Breast epithelium (tissue), 3 donors: Measurements from ENCODE around the gene SLFN13.

ENCODE experiments used
- POLR2A ChIP-seq: fragments of 450-650 bp; IDR thresholded peaks from one replicate; pipeline ENCODE4 v1.6.1; 2016; ENCODE audit warnings: antibody characterized with exemption, mild to moderate bottlenecking, moderate library complexity
- POLR2AphosphoS5 ChIP-seq, 3 donors: sonication (generic); formaldehyde crosslinking; IDR thresholded peaks; one replicate each; pipeline ENCODE4 v1.6.1; 2017; ENCODE audit warnings: antibody characterized with exemption in 3 of 3
- TF ChIP-seq, protein P1 (sequence below), 3 donors: fragments of 450-650 bp; IDR thresholded peaks; one replicate each; pipeline ENCODE4 v1.5.1; 2016 to 2017; ENCODE audit warnings: antibody characterized with exemption in 3 of 3, mild to moderate bottlenecking in 3 of 3, moderate library complexity in 3 of 3

DNA sequence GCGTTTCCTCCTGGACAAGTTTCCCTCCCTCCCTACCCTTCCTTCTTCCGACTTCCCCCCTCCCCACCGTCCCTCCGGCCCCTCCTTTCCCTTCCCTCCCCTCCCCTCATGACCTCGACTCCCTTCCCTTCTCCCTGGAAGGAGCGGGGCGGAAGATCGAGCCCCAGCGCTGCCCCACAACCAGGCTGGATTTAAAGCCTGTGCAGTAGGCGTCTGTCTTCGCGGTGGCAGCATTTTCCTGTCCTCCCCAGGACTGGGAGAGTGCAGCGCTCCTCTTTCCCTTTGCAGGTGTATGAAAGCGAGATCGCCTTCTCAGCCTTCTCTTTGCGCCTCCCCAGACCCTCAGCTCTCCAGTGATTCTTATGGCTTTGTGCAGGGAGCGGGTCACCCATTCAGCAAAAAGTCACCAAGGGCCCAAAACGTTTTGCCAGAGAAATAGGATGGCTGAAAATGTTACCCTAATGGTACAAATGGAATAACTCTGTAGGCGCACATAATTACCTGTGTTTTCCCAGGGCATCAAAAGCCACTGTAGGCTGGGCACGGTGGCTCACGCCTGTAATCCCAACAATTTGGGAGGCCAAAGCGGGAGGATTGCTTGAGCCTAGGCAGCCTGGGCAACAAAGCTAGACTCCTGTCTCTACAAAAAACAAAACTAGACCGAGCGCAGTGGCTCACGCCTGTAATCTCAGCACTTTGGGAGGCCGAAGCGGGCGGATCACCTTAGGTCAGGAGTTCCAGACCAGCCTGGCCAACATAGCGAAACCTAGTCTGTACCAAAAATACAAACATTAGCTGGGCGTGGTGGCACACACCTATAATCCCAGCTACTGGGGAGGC is 48.1 kb upstream of the SLFN13 start:
- TF ChIP-seq, protein P1, sequence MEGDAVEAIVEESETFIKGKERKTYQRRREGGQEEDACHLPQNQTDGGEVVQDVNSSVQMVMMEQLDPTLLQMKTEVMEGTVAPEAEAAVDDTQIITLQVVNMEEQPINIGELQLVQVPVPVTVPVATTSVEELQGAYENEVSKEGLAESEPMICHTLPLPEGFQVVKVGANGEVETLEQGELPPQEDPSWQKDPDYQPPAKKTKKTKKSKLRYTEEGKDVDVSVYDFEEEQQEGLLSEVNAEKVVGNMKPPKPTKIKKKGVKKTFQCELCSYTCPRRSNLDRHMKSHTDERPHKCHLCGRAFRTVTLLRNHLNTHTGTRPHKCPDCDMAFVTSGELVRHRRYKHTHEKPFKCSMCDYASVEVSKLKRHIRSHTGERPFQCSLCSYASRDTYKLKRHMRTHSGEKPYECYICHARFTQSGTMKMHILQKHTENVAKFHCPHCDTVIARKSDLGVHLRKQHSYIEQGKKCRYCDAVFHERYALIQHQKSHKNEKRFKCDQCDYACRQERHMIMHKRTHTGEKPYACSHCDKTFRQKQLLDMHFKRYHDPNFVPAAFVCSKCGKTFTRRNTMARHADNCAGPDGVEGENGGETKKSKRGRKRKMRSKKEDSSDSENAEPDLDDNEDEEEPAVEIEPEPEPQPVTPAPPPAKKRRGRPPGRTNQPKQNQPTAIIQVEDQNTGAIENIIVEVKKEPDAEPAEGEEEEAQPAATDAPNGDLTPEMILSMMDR (IDR thresholded peaks at IDR 0.05): no peak
- TF ChIP-seq POLR2A: no peak
- TF ChIP-seq POLR2AphosphoS5 (IDR thresholded peaks at IDR 0.05): no peak
